ENCODE data around the gene PDE11A.
A peak's percentile ranks its signal among the peaks of the same experiment; 100 is the strongest.

Gene PDE11A

DNA sequence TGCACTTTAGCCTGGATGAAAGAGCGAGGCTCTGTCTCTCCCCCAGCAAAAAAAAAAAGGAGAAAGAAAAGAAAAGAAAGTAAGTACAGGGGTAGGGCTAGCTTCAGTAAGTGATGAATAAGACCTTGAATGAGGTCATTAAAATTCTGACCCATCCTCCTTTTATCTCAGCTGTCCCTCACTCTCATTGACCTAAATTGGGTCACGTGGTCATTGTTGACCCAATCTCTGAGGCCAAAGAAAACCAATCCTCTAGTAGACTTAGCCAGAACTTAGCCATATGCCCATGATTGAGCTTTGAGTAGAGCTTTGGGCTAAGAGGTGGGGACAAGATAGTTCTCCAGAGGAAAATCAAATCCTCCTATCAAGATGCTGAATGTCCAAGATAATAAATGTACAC lies 149.3 kb downstream of the PDE11A start:
- DNase-seq (ENCODE audit: low spot score) = no peak

- no peak for DNase-seq (ENCODE audit: low spot score)
Observed at GRCh38 chr2:177921726-177922125, 150.9 kb downstream of the PDE11A start.

DNA sequence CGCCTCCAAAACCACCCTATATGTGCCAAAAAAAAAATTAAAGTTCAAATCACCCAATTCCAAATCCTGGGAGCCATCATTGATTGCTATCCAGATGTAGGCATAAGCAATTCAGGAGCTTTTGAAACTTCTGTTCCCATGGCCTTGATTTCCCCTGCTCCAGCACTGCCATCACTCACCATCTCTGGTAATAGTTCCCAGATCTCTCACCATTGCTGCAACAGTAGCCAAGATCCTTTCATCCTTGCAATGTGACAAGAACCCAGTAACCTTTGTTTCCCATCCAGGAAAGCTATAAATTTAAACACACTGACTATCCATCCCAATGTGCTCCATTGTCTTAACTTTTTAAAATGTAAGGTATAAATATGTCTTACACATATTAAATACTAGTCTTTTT lies 155.4 kb downstream of the PDE11A start:
- DNase-seq (ENCODE audit: low spot score) = no peak

GRCh38 chr2:177916342-177916741 lies 156.2 kb downstream of the PDE11A start:
- no peak for DNase-seq (ENCODE audit: low spot score)

DNA sequence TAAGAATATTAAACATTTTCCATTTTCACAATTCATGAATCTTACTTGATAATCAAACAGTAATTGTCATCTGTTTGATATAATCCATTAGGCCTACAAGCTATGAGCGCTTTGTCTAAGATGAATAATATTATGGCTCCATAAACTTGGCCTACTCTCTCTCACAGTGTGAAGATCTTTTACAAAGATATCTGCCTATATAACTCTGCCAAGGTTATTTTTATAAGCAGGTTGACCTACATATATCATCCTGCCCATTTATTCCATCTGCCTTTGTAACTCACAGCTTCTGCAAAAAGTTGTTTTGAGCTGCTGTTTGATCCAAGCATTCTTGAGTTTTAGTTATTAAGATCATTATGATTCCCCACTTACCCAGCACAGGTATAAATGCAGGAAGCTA lies 158.3 kb downstream of the PDE11A start:
- no peak for DNase-seq (ENCODE audit: low spot score)

DNA sequence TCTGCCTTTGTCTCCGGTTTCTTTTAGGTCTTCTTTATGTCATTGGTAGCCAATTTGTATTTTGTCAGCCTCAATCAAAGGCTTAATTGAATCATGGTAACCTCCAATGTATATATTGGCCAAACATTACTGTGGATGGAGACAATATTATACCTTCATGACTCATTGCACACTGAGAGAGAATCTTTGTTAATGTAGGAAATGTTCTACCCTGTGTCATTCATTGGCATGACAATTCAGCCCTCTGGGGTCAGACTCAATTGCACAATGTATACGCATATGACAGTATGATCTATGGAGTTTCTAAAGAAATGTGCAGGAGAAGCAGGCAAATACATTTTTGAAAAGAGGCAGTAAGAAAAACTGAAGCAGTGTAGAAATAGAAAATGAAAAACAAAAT lies 162.6 kb downstream of the PDE11A start:
- no peak for DNase-seq (ENCODE audit: low spot score)

DNA sequence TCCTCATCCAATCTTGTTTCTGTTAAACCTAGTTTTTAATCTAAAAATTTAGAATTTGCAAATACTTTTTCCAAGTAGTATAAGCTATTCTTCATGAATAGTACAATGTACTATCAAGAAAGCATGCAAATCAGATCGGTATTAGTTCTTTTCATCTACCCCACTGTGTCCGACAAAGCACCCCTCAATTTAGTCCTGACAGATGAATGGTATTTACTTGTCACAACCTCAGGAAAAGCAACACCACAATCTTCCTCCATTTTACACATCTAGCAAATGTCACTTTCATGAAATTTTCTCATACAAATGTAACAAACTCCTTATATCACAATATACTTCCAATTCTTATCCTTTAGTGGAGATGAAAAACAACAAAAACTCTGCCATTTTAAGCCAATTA lies 163.8 kb downstream of the PDE11A start:
- DNase-seq (ENCODE audit: low spot score) = no peak

- DNase-seq (ENCODE audit: low spot score) = no peak
Observed at GRCh38 chr2:177908182-177908581, 164.4 kb downstream of the PDE11A start.

DNA sequence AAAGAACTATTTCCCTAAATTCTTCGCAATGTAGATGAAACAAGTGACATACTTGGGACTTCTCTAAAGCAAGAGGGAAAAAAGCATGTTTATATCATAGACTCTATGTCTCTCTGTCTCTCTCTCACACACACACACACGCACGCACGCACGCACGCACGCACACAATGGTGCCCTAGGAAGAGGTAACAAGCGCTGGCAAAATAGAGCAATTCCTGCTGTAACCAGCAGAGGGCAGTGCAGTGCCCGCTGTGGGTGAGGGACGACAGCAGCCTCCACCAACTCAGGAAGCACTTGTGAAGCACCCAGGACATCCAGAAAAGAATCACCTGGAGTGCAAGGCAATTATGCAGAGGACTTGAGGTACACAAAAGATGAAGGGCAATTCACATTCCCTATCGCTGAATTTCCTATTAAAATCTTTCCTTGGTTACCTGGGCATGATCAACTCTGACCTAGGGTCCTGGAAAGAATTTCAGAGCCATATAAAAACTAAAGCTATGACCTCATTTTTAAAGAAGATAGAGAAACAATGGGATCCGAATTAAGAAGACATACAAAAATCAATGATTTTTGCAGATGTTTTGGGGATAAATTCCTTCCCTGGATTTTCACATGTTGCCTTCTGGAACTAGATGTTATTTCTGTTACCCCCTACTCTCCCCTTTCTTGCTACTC lies 166.4 kb downstream of the PDE11A start:
- peak; percentile 29 for DNase-seq (ENCODE audit: low spot score)

GRCh38 chr2:177905640-177906039 lies 166.9 kb downstream of the PDE11A start:
- no peak for DNase-seq (ENCODE audit: low spot score)

DNA sequence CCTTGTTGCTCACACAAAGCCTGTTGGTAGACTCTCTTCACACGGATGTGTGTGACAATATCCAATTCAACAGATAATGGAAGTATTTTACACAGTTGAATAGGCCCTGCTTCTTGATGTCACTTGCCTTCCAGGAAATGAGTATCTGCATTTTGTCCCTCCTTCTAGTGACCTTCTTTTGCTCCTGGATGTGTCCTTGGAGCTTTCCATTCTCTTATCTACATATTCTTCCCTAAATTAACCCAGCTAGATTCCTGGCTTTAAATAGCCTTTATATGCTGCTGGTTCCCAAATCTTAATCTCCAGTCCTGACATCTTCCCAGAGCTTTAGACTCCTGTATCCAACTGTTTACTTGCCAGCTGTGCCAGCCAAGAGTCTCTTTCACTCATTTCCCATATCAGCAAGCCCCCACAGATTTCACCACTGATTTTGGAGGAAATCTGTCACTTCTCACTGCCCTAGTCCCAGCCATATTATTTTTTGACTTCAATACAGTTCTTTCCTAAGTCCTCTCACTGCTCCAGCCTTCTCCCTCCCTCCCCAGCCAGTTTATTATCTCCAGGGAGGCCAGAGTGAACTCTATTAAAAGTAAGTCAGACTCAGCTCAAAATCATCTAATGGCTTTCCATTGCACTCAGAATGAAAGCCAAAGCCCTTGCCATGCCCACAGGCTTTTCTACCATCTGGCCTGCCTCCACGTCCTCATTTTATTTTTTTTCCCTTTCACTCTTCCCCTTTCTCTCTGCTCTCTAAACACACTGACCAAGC lies 170.0 kb downstream of the PDE11A start:
- no peak for DNase-seq (ENCODE audit: low spot score)

GRCh38 chr2:177900082-177900481 lies 172.5 kb downstream of the PDE11A start:
- DNase-seq (ENCODE audit: low spot score) = no peak

DNA sequence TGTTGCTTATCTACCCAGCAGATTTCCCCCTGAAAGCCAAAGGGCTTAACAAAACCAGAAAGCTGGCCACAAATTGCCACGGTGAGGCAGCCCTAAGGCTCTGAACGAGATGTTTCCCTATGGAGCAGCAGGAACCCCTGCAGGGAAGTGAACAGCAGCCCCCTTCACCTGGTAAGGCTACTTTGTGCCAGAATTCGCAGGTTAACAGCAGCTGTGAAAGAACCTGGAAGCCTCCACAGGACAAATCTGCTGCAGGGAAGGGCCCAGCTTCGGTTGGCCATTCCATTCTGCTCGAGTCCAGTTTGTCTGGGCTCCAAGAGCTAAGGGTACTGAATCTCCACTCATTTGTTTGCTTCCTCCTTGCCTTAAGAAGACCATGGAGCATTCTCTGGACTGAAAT lies 175.3 kb downstream of the PDE11A start:
- no peak for DNase-seq (ENCODE audit: low spot score)

- DNase-seq (ENCODE audit: low spot score) = no peak
Observed at GRCh38 chr2:177896587-177896986, 176.0 kb downstream of the PDE11A start.

- DNase-seq (ENCODE audit: low spot score) = no peak
Observed at GRCh38 chr2:177894546-177894945, 178.0 kb downstream of the PDE11A start.

GRCh38 chr2:177893880-177894279 lies 178.7 kb downstream of the PDE11A start:
- DNase-seq (ENCODE audit: low spot score) = no peak

DNA sequence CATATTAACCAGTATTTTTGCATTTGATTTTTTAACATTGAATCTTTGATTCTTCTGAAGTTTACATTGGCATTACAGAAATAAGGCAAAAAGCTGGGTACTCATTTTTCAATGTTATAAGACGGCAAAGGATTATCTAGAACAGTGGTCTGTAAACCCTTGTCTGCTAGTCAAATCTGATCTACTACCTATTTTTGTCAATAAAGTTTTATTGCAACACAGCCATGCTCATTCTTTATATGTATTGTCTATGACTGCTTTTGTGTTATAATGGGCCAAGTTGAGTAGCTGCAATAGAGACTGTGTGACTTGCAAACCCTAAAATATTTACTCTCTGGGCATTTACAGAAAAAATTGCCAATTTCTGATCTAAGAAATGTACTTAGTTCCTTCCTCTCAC lies 181.0 kb downstream of the PDE11A start:
- no peak for DNase-seq (ENCODE audit: low spot score)

- DNase-seq (ENCODE audit: low spot score) = no peak
Observed at GRCh38 chr2:177889818-177890460, 182.6 kb downstream of the PDE11A start.

DNA sequence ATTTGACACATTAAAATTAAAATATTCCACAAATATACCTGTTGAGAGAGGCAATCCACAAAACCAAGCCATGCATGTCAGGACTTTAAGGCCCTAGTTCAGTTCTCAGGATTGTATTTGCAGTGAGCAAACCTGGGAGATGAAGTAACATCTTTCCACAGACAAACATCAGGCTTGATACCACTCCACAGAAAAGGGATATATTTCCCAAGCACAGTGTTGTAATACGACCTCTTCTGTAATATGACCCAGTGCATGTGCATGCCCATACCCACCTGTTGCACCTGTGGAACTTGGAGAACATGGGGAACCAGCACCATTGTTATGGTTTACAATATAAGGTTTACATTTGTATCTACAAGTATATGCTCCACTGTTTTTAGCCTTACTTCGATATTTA lies 184.0 kb downstream of the PDE11A start:
- DNase-seq (ENCODE audit: low spot score) = no peak

GRCh38 chr2:177887722-177888121 lies 184.9 kb downstream of the PDE11A start:
- no peak for DNase-seq (ENCODE audit: low spot score)

- no peak for DNase-seq (ENCODE audit: low spot score)
Observed at GRCh38 chr2:177886824-177887223, 185.8 kb downstream of the PDE11A start.

DNA sequence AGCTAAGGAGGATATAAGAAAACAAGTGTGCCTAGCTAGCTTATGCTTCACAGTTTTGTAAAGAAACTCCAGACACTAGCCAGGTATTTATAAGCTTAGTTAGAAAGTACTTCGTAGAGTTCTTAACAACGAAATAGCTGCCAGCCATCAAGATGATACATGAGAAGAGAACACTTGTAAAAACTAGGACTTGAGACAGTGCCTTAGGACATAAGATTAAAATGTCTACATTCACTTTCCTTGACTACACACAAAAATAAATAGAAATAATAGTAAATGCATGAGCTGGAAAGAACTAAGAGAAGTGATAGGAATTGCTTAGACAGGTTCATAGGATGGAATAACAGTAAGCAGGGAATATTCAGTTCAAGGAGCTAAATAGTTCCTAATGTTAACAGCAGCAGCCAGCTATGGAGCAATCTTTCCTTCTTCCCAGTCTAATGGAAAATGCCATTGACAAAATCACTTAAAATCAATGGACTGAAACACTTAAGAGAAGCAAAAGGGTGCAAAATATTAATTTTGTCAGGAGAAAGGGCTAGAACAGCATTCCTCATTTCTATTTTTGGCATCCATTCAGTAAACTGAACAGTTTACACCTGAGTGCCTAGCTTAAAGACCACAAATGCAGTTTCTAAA lies 186.6 kb downstream of the PDE11A start:
- DNase-seq (ENCODE audit: low spot score) = no peak

GRCh38 chr2:177883177-177883576 lies 189.4 kb downstream of the PDE11A start:
- DNase-seq (ENCODE audit: low spot score) = no peak
